ENCODE measurements around the gene ZC3H14.

DNA sequence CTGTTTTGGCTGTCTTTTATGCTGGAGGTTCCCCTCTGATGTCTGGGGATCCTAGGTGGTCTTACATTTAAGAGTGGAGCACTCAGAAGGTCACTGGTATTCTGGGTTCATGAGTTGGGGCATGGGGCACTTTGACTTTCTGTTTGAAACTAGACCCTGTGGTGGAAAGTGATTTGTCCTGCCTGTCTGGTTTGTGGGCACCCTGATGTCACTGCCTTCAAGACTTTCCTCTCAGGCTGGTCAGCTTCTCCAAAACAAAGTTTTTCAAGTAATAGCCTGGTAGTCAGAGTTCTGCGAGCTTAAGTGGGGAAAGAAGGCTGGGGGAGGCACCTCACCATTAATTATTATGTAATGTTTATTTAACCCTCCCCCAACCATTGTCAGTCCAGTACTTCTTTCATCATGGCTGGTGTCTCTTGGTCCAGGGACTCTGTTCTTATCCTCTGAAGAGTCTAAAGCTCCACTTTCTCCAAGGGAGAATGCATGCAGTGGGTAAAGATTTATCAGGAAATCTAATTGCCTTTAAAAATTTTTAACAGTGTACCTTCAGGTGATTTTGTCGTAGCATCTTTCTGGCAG, 35.3 kb downstream of the ZC3H14 start:
- TF ChIP-seq, protein P1, sequence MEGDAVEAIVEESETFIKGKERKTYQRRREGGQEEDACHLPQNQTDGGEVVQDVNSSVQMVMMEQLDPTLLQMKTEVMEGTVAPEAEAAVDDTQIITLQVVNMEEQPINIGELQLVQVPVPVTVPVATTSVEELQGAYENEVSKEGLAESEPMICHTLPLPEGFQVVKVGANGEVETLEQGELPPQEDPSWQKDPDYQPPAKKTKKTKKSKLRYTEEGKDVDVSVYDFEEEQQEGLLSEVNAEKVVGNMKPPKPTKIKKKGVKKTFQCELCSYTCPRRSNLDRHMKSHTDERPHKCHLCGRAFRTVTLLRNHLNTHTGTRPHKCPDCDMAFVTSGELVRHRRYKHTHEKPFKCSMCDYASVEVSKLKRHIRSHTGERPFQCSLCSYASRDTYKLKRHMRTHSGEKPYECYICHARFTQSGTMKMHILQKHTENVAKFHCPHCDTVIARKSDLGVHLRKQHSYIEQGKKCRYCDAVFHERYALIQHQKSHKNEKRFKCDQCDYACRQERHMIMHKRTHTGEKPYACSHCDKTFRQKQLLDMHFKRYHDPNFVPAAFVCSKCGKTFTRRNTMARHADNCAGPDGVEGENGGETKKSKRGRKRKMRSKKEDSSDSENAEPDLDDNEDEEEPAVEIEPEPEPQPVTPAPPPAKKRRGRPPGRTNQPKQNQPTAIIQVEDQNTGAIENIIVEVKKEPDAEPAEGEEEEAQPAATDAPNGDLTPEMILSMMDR (IDR thresholded peaks at IDR 0.05), result no peak
- no peak for TF ChIP-seq POLR2A (IDR thresholded peaks at IDR 0.05)

Data from Peyer's patch (tissue), 4 donors.